Lung microvascular endothelial cell (primary cell): ENCODE measurements around the gene SLC52A3. TPM values are rescaled to one million over a fixed set of nuclear protein-coding genes. Genes with fewer than 3 reads are reported as not detected.
A peak's percentile ranks its signal among the peaks of the same experiment; 100 is the strongest.
"Not testable (repeated sequence)": the region's sequence is repeated elsewhere in the genome, so short reads cannot be mapped to it uniquely, and the experiment has no call there.

Experiments used
- DNase-seq, 2 donors: peaks; one replicate each; pipeline versions ENCODE4 v3.0.0 to v3.0.0-alpha.2; 2010; ENCODE audit warnings: low read depth in 2 of 2
- total RNA-seq: library from RNA; depleted of rRNA; stranded (reverse); fragments of >200 nt; gene quantifications from 2 replicates; pipeline ENCODE4 v1.2.1, GENCODE V29; 2014

The SLC52A3 gene
- under 0.01 TPM in 2 replicates for total RNA-seq

DNA sequence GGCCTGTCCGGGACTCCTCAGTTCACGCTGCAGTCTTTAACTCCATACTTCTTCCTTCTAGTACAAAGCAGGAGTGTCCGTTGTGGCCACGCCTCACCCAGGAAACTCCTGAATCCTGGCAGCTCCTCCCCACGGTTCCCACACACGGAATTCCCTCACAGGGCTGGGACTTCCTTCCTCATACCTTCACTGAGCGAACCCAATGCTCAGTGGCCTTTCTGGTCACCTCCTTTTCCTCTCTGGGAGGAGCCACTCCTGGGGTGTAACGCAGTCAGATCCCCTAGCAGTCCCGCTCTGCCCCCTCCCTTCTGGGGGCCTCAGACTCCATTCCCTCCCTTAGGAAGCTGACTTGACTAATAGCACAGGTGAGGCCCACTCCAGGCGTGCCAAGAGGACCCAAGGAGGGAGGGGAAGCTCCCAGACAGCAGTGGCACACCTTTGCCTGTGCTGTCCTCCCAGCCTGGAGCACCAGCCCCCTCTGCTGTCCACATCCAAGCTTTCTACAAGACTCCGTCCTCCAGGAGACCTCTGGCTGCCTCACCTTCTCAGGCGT is at the start of gene SLC52A3:
TSS of gene SLC52A3 (minus strand) at position 75 of the 553 bp plus-strand sequence. CDS start 2,726 bp downstream, outside the sequence.
- DNase-seq, result peak in 1 of 2 donors; percentile 36

DNA sequence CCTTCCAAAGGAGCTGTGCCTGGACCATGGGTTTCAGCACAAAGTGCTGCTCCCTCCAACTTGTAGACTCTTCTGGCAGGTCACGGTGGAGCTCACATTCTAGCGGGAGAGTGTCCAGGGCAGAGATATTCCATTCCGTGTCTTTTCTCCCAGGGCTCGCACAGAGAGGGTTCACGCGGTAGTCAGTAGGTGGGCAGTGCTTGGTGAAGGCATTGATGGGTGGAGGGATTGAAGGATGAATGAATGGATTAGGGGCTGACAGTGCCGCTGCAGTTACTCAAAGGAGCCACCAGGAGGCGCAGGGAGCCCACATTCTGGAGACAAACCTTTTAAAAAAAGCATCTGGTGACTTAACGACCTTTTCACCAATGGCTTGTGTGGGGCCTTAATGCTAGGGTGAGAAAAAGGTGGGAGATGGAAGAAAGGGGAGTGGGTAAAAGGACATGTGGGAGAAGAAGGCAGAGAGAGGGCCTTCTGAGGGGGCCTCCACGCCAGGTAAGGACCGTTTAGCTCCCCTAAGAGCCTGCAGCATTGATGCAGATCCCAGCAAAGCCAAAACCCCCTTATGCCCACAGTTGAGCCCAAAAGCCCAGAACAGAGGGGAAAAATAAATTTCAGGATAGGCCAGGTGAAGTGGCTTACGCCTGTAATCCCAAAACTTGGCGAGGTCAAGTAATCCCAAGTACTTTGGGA is 47.8 kb upstream of the SLC52A3 start:
- DNase-seq, result peak; percentile 58 to 70

DNA sequence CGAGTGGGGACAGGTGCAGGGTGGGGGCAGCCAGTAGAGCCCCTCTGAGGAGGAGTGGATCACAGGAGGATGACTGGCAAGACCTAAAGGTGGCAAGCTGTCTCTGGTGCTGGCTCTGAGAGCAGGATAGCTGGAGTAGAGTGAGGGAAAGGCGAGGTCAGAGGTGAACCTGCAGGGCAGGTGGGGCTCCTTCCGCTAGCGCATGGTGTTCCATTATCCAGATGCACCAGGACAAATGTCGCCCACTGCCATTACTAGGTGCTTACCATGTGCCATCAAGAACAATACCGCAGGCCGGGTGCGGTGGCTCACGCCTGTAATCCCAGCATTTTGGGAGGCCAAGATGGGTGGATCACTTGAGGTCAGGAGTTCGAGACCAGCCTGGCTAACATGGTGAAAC is 46.9 kb upstream of the SLC52A3 start:
- DNase-seq, result no peak

DNA sequence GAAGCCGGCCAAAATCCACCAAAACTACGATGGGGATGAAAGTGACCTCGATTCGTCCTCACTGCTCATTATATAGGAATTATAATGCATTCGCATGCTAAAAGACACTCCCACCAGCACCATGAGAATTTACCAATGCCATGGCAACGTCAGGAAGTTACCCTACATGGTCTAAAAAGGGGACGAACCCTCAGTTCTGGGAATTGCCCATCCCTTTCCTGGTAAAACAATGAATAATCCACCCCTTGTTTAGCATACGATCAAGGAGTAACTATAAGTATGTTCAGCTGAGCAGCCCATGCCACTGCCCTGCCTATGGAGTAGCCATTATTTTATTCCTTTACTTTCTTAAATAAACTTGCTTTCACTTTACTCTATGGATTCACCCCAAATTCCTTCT is 45.1 kb upstream of the SLC52A3 start:
- DNase-seq, result no peak

DNA sequence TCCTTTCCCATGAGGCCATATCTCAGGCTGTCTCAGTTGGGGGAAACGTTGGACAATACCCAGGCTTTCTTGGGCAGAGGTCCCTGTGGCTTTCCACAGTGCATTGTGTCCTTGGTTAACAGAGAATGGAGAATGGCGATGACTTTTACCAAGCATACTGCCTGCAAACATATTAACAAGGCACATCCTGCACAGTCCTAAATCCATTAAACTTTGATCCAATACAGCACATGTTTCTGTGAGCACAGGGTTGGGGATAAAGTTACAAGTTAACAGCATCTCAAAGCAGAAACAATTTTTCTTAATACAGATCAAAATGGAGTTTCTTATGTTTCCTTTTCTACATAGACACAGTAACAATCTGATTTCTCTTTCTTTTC is 44.1 kb upstream of the SLC52A3 start:
- DNase-seq, result not testable (repeated sequence)

DNA sequence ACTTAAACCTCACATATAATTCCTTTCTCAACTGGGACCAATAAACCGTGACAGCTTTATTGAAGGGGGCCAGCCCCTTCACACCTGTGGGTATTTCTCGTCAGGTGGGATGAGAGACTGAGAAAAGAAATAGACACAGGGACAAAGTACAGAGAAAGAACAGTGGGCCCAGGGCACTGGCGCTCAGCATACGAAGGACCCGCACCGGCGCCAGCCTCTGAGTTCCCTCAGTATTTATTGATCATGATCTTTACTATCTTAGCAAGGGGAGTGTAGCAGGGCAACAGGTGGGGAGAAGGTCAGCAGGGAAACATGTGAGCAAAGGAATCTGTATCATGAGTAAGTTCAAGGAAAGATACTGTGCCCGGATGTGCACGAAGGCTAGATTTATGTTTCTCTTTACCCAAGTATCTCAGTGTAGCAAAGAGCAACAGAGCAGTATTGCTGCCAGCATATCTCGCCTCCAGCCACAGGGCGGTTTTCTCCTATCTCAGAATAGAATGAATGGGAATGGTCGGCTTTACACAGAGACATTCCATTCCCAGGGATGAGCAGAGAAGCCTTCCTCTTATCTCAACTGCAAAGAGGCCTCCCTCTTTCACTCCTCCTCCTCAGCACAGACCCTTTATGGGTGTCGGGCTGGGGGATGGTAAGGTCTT is 43.6 kb upstream of the SLC52A3 start:
- not testable (repeated sequence) for DNase-seq

DNA sequence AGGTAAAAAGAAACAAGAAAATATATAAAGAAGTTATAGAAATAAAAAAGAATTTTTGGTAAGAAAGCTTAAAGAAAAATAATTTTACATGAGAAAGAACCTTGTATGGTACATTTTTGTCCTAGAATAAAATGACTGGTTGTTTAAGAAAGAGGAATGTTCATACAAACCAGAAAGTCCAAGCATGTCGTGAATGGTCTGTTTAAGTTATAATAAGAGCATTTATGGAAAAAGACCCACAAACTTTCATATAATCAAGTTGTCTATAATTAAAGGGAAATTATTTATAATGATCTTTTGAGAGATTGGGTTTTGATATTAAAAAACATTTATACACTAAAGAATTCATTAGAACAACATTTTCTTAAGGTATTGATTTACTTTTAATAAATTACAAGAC is 37.4 kb upstream of the SLC52A3 start:
- DNase-seq, result peak in 1 of 2 donors; percentile 12

DNA sequence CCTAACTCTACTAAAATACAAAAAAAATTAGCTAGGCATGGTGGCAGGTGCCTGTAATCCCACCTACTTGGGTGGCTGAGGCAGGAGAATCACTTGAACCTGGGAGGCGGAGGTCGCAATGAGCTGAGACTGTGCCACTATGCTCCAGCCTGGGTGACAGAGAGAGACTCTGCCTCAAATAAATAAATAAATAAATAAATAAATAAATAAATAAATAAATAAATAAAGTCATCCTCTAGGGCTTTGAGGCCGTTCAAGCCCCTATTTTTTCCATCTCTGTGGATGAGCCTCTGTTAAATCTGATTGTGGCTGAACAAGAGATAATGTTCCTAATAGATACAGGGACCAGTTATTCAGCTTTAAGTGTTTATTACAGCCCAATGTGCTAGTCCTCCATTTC is 33.4 kb upstream of the SLC52A3 start:
- no peak for DNase-seq

DNA sequence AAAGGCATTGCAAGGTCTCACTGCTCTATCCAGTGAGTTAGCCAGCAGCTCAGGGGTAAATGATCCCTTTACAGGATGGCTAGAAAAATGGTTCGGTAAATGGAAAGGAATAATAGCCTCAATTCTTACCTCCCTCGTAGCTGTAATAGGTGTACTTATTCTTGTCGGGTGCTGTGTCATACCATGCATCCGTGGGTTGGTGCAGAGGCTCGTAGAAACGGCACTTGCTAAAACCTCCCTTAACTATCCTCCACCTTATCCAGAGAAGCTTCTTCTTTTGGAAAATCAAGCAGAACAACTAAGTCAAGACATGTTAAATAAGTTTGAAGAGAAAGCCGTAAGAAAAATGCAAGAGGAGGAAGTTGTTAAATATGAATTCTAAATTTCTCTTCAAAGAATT is 31.7 kb upstream of the SLC52A3 start:
- DNase-seq, result not testable (repeated sequence)

DNA sequence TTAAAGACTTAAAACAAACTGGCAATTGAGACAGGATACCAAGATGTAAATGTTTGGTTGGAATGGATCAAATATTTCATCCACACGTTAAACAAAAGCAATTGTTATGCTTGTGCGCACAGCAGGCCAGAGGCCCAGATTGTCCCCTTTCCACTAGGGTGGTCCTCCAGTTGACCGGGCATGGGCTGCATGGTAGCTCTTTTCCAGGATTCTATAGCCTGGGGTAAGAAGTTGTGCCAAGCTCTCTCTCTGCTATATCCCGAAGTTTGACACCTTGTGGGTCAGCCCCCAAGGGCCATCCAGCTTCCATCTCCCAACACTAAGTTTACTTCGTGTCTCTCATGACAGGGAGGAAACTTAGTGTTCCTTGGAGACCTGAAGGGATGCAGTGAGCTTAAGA is 30.4 kb upstream of the SLC52A3 start:
- not testable (repeated sequence) for DNase-seq

DNA sequence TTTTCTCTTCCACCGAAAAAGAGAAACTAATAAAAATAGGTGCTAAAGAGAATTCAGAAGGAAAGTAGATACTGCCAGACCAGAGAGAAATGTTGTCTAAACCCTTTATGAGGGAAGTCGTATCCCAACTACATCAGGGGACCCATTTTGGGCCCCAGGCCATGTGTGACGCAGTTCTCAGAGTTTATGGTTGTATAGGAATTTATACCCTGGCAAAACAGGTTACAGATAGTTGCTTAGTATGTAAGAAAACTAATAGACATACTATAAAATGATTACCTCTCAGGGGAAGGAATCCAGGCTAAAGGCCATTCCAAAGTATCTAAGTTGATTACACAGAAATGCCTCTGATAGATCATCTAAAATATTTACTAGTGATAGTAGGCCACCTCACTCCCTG is 28.6 kb upstream of the SLC52A3 start:
- DNase-seq, result no peak

DNA sequence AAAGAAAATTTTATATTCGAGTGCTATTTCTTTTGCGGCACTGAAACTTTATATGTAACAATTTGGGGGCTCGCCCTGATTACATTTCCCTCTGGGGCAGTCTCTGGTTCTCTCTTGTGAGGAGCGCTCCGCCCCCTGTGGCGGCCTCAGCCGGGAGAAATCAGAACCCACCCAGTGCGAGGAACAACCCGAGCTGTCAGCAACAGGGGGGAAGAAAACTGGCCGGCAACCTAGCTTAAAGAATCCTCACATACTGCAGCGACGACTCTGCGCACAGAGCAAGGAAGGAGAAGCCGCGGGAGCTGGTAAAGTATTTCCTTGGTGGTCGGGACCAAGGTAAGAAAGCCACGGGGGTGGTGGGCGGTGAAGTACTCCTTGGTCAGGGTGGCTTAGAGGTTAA is 23.9 kb upstream of the SLC52A3 start:
- no peak for DNase-seq

DNA sequence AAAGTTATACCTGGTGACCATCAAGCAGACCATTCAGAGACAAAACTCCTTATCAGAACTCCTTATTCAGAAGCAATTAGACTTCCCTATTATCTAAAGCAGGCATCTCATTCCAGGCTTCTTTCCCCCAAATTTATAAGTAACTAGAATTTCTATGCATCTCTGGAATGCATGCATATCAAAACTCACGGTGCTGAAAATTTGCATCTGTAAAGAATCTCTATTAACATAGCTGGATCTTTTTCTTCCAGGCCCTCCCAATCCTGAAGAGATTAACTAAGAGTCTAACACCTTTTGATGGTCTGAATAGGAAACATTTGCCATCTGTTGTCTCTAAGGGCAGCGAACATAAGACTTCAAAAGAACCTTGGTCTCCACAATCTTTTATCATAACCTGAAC is 22.8 kb upstream of the SLC52A3 start:
- DNase-seq, result no peak

DNA sequence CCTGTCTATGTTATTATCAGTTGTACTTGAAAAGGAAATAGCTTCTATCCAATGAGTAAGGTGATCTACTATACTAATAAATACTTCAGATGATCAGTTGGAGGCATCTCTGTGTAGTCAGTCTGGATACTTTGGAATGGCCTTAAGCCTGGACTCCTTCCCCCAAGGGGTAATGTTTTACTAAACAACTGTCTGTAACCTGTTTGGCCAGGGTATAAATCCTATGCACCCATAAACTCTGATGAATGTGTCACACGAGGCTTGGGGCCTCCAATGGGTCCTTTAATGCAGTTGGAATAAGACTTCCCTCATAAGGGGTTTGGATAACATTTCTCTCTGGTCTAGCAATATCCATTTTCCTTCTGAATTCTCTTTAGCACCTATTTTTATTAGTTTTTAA is 19.5 kb upstream of the SLC52A3 start:
- no peak for DNase-seq

DNA sequence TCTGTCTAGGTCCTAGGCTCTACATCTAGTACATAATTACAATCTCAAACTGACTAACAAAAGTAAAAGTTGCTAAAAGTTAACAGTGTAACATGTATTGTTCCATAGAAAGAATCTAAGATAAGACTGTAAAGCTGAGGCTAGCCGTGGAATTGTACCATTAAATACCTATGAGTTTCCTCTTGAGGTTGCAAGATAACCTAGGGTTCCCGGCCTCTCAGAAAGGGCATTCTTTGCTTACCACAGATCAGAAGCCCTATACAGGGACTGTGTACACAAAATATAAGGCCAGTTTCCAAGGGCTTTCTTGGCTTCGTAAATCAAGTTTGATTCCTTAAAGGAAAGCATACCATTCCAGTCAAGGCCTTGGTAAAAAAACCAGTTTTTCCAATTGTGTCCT is 11.5 kb upstream of the SLC52A3 start:
- DNase-seq, result no peak

DNA sequence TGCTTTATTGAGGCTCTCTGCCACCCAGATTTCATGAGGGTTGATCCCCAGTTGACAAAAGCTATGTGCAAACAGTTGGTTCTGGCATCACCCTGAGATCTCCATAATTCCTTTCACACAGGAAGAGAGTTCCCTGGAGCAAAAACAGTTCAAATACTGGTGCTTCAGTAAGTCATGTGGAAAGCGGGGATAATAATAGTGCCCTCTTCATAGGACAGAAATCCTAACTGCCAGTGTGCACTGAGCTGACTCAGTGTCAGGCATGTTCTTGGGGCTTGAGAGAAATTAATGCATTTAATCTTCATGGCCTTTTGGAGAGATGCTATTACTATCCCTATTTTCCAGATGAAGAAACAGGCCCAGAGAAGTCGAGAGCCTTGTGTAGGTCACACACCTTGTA is 7.9 kb upstream of the SLC52A3 start:
- no peak for DNase-seq

DNA sequence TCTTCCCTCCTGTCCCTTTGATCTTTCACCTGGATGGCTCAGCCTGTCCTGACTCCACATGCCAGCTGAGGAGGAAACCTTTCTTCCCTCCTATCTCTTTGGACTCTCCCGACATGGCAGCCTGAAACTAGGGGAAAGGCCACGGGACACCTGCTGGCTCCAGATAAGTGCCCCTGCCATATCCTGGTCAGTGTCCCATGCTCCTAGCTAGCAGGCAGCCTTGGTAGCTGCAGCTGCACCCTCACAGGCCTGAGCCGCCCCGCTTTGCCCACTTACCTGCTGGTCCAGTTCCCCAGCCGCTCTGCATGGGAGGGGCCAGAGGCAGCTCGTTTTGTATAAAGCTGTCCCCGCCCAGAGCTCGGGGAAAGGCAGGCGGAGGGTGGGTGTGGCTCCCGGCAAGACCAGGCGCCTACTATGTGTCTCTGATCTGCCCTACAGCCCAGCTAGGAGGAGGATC is 7.4 kb upstream of the SLC52A3 start:
- no peak for DNase-seq

DNA sequence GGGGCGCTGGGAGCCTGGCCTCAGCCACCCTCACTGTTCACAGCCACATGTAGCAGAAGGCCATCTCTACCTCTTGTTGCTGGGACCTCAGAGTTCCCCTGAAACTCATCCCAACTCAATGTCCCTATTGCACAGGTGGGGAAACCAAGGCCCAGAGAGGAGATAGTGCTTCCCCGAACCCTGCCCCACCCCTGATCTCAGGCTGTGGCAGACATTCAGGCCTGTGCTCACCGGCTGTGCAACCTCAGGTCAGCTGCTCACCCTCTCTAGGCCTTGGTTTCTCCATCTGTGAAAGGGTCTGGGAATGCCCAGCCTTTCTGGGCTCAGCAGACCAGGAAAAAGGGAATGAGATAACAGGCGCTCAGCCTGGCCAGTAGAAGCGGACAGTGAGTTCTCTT is 6.4 kb upstream of the SLC52A3 start:
- DNase-seq, result no peak

DNA sequence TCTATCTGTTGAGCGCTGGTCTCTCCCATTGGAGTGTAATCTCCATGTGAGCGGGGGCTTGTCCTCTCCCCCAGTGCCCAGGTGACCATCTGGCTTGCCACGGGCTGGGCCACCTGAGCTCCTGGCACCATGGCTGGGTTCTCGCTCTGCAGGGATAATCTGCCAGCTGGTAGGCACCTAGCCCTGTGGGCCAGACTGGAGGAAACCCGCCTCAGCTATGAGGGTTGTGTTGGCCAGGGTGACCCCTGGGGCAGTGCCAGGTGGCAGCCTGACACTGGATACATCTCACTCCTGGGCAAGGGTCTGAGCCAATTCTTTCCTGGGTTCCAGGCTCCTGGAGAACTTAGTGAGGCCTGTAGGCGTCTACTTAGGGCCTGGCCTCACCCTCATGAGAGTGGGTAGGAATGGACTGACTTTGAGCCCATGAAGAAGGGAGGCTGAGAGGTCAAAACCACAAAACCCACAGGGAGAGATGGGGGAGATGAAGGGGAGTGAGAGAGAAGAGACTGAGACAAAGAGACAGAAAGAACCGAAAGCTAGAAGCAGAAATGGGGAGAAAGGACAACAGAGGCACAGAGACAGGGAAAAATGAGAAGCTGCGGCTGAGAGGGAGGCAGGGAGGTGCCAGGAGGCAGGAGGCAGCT is 5.8 kb upstream of the SLC52A3 start:
- DNase-seq, result no peak

DNA sequence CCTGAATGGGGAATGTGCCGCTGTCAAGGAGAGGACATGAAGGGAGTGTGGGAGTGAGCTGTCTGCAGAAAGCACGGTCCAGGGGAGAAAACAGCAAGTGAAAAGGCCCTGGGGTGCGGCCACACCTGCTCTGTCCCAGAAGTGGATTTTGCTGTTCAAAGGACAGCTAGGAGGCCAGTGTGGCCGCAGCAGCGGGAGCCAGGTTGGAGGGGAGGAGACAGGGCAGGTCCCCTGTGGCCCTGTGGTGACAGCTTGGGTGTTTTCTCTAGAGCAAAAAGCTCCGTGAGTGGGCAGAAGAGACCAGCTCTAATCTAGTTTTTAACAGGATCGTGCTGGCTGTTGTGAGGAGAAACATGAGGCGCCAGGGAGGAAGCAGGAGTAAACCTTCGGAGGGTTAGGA is 4.5 kb upstream of the SLC52A3 start:
- no peak for DNase-seq

DNA sequence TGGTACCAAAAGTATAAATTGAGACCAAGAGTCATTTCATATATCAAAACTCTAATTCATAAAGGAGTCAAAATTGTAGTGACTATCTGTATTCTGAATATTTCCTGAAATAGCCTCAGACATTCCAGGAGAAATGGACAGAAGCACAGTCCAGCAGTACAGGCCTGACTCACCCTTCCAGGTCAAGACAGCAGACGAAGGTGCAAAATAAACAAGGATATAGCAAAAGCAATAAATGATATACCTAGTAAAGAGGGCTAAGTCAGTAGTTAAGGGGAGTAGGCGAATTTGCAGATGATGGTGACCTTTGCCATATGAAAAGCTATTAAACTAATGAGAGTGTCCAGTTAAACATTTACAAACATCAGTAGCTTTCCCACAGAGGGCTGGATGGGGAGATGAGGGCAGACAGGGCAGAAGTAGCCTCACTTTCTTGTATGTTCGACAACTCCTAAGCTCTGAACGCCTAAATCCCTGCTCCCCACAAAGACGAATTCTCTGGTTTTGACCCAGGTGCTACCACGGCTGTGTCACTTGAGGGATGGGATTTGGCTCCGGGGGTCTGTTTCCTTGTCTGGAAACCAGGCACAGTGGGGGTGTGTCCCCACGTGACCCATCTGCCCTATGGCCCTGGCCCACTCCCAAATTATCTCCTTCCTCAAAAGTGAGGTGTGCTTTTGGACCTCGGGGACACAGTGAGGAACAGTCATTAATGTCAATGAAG is 3.6 kb upstream of the SLC52A3 start:
- DNase-seq, result peak in 1 of 2 donors; percentile 8

DNA sequence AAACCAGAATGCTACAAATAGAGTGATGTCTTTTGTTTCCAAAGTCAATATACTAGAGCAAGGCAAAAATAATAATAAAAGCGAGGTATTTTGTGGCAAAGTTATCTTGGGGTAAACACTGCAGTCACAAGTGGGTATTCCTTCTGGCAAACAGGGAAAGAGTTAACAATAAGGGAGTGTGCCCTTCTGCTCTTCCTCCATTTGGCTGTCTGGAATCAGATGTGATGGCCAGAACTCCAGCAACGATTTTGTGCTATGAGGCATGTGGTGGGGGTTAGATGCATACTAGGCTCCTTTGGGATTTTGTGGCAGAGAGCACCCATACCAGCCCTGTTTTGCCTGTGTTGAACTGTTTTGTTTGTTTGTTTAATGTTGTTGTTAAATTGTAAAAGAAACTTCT is 2.4 kb upstream of the SLC52A3 start:
- no peak for DNase-seq
